ENCODE data around the gene POU2F3.
"Not testable (repeated sequence)": the region's sequence is repeated elsewhere in the genome, so short reads cannot be mapped to it uniquely, and the experiment has no call there.

Gene POU2F3

GRCh38 chr11:120228794-120229384 lies 11.1 kb upstream of the POU2F3 start:
- DNase-seq, result no peak

DNA sequence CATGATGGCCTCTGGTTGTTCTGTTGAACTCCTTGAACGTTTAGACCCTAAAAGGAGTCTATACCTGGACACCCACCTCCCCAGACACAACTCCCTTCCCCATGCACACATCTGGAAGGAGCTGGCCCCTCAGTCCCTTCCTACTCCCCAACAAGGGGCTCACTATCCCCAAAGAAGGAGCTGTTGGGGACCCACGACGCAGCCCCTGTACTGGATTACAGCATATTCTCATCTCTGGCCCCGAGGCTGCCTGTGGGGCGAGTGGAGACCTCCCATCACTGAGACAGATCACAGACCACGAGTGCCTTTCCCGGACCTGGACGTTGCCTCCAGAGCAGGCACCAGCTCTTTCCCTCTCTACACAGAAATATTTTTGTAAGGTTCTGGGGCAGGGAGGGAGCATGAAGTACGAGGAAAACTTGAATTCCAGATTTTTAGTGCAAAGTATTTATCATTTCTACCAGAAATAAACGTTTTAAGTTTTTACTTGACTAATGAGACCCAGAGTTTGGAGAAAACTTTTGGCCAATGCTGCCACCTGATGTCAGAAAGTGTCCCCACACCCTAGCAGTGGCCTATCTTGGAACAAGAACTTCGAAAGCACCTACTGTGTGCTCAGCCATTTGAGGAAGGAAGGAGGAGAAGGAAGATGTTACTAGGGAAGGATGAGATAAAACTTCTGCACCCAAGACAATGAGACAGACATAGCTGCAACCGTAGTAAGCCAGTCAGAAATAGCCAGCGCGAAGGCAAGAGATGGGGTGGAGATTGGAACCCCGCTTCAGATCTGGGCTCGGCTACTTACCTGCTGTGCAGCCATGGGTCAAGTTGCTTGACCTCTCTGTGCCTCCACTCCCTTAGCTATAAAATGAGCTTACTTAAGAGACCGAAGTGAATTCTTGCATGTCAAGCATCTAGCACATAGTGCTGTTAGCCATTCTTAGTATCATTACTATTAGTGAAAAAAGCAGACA lies 10.2 kb upstream of the POU2F3 start:
- DNase-seq, result no peak

DNA sequence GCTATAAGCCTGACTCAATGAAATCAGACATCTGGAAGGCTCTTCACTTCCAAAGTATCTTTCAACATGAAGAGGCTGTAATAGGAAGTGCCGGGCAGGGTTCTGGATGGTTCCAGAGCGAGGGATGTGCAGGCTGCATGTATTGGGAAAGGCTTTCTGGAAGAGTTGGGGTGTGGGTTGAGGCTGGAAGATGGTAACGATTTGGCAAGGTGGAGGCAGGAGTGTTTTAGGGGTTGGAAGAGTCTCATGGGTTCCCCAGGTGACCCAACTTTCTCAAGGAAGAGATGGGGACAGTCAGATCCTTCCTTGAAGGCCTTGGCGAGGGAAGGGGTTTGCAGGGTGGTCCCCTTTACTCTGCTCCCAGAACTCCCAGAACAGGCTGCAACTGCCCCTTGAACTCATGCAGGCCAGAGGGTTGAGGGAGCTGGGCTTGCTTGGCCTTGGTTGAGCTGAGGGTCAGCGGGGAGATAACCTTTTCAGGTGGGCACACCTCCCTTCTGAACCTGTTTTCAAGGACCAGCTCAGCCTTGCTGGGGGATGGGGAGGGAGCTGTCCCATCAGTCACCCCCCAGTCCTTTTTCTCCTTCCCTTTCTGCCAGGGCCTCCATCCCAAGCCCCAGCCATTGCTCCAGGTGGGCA lies 9.4 kb upstream of the POU2F3 start:
- DNase-seq, result no peak

- DNase-seq, result no peak
Observed at GRCh38 chr11:120231963-120232362, 8.0 kb upstream of the POU2F3 start.

- DNase-seq, result no peak
Observed at GRCh38 chr11:120233207-120233803, 6.6 kb upstream of the POU2F3 start.

DNA sequence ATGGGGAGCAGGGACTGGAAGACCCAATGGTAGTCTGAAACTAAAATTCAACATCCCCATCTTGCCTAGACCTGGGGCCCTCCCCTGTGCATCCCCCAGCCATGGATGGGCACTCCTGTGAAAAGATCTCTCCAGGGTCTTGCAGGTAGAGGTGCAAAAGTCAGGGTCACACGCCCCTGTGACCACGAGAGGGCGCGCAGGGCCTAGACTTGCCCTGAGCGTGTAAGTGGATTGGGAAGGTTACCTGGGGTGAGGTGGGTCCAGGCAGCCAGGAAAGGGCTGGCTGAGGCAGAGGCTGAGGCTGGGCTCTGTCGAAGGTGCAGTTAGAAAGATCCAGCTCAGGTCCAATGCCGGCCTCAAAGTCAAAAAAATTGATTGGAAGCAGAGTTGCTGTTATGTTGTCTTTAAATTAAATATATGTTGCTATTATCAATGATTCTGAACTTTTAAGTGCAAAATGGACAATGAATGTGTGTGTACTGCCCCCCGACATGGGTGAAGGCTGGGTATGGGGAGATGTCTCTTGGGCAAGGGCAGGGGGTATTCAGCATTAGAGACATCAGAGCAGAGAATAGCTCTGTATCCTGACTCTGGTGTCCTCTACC lies 4.8 kb upstream of the POU2F3 start:
- no peak for DNase-seq

GRCh38 chr11:120236169-120237107 lies 3.5 kb upstream of the POU2F3 start:
- DNase-seq, result no peak

DNA sequence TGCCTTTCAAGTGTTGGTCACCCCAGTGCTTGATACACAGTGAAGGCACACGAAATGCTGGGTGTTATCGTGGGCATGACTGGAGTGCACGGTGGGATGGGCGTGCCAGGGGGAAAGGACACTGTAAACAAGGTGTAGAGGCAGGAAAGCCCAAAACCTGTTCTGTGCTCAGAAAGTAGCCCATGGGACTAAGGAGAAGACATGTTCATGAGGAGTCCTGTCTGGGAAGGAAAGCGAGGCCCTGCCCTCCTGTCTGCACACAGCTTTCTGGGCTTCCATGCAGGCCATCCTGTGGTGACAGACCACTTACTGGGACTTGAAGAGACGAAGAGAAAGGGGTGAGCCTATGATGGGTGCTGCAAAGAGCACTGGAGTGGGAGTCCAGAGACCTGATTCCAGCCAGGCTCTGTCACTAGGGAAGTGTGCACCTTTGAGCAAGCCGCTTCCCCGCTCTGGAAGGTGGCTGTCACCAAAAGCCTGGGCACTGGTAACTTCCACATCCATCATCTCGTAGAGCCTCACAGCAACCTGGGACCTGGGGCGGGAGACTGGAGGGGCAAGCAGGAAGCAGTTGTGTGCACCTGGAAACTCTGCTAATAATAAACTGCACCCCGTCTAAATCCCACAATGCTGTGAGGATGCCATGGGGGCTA lies 846 bp upstream of the POU2F3 start:
- no peak for DNase-seq

- no peak for DNase-seq
Observed at GRCh38 chr11:120240866-120241265, 926 bp downstream of the POU2F3 start.

- DNase-seq, result no peak
Observed at GRCh38 chr11:120241277-120241676, 1.3 kb downstream of the POU2F3 start.

- DNase-seq, result no peak
Observed at GRCh38 chr11:120243221-120243620, 3.3 kb downstream of the POU2F3 start.

DNA sequence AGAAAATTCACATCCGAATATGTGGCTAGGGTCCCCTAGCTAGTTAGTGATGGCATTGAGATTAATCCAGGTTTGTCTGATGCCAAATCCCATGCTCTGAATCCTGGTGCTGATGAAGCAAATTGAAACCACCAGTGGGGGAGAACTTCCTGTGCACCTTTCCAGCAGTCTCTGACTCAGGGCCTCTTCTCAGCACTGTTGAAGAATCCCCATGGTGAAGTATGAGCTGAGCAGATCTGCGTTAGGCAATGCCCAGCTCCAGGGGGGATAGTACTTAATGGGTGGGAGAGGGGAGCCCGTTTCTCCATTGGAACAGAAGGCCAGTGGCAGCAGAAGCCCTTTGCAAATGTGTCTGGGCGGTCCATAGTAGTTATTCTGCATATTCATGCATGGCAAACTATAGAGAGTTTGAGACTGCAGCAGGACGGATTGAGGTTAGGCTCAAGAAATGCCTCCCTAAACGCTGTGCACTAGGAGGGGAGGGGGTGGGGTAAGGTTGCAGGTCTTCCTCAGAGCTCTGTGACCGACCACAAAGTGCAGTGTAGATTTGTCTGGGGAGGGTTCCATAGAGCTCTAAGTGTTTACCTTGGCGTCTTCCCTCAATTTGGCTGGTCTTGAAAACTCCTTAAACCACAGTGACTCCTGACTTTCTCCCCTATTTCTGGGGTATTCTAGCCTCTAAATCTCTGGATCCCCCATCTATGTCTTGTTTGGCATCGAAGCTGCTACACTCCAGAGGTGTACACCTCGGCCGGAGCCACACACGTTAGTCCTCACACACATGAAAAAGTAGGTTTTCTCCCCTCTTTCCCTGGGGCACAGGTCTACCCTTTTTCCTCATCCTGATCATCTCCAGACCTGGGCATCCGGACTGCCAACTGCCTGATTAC lies 4.8 kb downstream of the POU2F3 start:
- DNase-seq, result no peak

GRCh38 chr11:120245434-120245833 lies 5.5 kb downstream of the POU2F3 start:
- no peak for DNase-seq

GRCh38 chr11:120248551-120249278 lies 8.8 kb downstream of the POU2F3 start:
- no peak for DNase-seq

DNA sequence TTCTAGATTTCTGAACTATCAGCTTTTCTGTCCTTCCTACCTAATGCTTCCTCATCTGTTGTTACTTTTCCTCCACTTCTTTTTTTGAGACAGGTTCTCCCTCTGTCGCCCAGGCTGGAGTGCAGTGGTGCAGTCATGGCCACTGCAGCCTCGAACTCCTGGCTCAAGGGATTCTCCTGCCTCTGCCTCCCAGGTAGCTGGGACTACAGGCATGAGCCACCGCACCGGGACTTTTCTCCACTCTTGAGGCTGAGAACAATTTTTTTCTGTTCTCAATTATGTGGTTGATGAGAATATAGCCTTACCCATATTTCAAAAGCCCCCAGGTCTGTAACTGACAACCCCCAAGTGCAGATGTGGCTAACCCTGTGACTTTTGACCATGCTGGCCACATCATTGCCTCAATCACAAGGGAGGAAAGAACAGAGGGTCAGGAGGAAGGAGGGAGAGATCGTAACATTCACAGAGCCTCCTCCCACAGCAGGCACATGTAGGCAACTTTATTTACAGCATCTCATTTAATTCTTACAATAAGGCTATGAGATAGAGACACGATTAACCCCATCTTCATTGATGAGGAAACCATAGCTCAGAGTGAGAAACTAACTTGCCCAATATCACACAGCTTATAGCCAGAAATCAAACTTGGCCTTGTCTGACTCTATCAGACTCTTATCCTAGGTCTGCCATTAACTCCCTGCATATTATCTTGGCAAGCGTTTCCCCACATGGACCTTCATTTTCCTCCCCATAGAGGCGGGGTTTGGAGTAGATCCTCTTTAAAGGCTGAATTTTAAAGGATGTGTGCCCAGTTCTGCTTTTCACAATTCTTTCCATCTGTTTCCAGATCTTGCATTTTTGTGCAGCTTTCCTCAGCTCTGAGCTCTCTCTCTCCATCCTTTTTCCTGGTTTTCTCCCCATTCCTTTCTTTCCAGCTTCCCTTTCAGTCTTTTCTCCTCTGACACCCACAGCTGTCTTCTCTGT lies 9.6 kb downstream of the POU2F3 start:
- no peak for DNase-seq

GRCh38 chr11:120253377-120253776 lies 13.4 kb downstream of the POU2F3 start:
- DNase-seq, result not testable (repeated sequence)

- no peak for DNase-seq
Observed at GRCh38 chr11:120254788-120255518, 15.0 kb downstream of the POU2F3 start.

DNA sequence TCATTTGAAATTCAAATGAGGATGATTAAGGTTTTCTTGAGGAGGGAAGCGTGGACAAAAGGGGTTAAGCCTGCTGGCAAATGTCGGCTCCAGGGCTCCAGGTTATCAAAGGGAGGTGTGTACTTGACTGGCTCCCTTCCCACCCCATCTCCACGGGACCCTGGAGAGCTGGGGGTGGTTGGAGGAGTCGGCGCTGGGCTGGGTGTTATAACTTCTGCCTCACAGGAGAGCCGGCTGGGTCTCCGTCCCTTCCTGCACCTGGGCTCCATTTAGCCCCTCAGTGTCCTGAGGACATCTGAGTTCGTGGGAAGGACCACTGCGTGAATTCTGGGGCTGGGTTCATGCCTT lies 15.6 kb downstream of the POU2F3 start:
- no peak for DNase-seq

Data from amniotic stem cell (primary cell).